Stimulated activated CD4-positive, alpha-beta T cell treated with anti-CD3 and anti-CD28 coated beads, TNF-alpha, amount 100 ng/mL, for 24 hours (primary cell): ENCODE measurements around the gene CRHR2.

Experiments
- DNase-seq, 3 experiments: peaks; one replicate each; pipeline ENCODE4 v3.0.0-alpha.2; 2020; ENCODE audit warnings: low read depth in 3 of 3

The CRHR2 gene

DNA sequence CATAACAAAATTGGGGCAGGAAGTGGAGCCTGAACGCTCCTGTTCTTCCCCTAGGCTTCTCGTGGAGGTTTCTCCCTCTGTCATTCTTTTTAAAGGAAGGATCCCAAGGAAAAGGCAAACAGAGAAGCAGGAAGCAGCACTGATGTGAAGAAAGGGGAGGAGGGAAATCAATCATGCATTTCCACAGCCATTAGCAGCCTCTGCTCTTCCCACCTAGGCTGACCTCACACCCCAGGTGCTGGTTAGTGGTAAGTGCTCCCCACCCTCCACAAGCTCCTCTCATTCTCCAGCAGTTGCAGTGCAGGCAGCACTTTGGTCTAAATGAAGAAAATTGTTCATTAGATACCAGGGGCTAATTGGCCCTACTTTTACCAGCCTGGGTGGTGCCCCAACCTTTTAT is 2.6 kb downstream of the CRHR2 start:
- no peak for DNase-seq

DNA sequence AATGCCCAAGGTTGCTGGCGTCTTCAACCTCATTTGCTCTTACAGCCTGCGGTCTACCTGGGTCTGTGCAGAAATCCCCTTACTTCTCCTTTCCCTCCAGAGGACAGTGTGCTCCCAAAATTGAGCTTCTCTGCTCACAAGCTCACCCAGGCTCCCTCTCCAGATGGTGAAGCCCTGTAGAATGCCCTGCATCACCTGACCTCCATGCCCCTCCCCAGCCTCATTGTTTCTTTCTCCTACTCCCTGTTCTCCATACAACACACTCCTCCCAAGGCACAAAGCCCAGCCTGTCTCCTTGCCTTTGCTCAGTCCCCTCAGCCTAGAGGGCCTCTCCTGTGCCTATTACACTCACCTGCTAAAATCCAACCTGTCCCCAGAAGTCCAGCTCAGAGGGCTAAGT is 3.5 kb downstream of the CRHR2 start:
- no peak for DNase-seq

DNA sequence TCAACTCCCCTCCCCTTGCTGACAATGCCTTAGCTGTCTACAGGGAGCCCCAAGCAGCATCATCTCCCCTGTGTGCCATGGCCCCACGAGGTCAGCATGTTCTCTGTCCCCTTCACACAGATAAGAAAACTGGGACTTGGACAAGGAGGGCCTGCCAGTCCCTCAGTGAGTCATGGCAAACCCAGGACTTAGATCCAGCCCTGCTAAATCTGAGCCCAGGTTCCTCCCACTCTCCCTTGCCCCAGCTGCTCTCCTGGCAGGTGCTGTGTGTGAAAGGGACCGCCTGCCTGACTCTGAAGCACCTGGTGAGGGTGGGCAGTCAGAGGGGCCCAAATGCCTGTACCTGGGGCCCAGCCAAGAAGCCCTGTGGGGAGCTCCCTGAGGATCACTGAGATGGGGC is 7.4 kb downstream of the CRHR2 start:
- no peak for DNase-seq

DNA sequence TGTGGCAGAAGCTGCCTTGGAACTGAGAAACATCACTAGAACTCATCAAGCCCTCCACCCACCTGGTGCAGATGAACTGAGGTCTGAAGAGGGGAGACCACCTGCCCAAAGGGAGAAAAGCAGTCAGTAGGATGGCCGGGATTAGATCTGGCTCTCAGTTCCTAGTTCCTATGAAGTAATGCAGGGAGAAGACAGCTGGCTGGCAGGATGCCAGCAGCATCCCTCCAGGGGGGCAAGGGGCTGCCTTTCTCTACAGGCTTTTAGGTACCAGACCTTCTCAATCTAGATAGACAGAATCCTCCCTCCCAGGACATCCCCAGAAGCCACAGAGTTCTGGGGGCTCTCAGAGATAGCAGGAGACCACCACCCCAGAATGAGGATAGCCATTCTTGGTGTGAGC is 7.8 kb downstream of the CRHR2 start:
- DNase-seq, result no peak

DNA sequence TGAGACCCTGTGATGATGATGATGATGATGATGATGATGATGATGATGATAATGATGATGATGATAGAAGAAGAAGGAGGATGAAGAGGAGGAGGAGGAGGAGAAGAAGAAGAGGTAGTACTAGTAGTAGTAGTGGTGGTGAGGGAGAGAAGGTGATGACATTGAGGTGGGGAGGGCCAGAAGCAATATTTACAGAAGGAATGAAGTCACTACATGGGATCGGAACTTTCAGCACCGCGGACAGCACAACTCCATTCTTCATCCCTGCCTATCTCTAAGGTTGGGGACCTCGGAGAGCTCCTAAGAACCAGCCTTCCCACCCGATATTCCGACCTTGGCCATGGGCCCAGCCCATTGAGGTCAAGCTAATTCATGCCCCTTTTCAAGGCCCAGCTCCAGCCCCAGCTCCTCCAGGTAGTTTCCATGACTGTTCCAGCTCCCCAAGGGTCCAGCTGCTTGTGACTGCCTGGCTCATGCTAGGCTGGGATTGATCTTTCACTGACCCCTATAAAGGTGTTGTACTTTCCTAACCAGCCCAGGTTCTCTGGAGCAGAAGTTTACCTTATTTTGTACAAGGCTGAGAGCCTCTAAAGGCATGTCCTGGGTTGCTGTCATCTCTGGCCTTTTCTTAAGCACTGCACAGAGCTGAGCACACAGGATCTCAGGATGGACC is 10.3 kb downstream of the CRHR2 start:
- peak in 1 of 3 experiments; percentile 11 for DNase-seq

DNA sequence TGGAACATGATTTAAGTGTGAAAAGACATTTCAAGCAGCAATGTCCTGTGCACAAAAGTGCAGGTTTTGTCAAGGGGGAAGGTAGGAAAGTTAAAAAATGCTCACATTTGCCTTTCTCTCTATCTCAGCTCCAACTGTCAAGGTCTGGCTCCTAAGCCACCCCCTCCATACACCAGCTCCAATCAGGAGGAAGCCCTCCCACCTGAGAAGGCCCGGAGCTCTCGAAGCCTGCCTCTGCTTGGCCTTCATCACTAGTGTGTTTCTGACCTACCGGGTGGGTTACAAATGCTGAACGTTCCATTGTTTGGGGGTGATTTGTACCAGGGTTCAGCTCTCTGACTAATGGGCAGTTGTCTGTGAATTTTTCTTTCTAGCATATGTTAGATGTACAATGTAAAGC is 14.2 kb downstream of the CRHR2 start:
- DNase-seq, result no peak

DNA sequence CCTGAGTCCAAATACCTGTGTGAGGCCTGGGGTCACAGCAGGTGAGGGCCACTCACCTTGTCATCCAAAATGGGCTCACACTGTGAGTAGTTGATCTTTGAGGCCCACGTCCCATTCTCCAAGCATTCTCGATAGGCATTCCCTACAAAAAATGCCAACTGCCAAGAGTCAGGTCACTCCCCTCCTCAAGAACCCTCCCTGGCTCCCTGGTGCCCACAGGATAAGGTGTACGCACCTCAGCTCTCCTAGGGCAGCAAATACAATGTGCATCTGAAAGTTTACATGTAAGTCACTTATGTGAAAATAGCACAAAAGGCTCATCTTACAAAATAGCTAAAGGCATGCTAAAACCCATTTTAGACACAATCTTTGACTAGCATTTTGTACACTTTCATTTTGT is 15.1 kb downstream of the CRHR2 start:
- DNase-seq, result no peak

DNA sequence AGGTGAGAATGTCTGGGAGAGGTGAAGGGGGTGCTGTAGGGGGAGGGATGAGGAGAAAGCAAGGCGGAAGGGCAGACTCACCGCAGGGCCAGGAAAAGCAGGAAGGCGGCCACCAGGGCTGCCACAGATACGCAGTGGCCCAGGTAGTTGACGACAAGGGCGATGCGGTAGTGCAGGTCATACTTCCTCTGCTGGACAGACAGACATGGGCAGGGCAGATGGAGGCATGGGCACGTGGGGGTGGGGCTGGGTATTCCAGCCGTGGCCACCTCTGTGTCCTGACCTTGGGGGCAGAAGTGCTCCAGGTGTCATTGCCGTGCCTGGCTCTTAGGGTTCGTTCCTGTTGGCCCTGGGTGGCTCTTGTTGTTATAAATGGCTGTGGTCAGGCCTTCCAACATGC is 16.8 kb downstream of the CRHR2 start:
- no peak for DNase-seq

DNA sequence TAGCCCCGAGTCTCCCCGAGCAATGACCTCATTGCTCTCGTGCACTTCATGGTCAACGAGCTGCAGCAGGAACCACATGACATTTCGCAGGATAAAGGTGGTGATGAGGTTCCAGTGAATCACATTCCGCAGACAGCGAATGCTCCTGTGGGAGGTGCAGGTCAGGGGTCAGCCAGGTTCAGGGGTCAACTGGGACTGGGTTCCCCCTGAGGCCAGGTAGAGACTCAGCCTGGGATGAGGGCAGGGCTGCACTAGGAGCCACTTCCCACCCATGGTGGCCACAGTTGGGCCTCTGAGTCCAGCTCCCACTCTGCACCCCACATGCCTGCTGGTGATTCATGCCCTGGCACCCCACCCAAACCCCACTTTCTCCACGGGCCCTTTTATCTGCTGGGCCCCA is 17.2 kb downstream of the CRHR2 start:
- no peak for DNase-seq

DNA sequence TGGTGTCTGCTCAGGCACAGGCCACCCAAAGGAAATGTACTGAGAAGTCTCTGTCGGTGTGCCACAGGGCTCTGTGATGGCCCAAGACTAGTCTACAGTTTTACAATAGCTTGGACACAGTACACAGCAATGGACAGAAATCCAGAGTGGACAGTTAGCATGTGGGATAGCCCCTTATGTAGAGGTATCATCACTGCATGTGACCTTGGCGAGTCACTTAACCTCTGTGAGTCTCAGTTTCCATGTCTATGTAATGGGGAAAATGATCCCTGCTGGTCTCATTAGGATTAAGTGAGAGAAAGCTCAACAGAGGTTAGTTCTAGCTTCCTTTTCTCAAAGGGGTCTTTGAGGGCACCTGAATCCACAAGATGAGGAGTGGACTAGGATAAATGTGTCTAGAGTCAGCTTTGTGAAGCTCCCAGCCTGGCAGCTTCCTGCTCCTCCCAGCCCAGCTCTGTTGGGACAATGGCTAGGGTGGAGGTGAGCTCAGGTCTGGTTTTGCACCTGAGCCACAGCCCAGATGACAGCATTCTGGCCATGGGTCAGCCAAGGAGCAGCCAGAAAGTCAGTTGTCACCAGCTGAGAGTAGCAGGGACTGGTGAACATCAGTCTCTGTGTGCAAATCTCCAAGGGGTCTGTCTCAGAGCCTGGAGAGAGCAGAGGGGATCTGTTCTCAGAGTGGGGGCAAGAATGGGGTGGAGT is 17.9 kb downstream of the CRHR2 start:
- DNase-seq, result no peak

DNA sequence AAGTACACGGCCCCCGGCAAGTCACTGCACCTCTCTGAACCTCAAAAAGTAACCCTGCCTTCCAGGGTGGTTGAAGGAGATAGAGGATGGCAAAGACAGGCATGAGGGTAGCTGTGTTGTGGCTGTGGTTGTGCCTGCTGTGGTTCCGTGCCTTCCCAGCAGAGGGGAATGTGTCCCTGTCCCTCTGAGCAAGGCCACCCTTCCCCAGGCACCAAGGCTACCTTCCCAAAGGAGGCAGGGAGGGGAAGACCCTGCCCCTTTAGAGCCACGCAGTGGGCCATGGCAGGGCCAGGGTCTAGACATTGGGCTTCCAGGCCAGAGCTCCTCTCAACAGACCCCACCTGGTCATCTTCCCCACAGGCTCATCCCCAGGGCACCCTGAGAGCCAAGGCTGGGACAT is 18.8 kb downstream of the CRHR2 start:
- no peak for DNase-seq

DNA sequence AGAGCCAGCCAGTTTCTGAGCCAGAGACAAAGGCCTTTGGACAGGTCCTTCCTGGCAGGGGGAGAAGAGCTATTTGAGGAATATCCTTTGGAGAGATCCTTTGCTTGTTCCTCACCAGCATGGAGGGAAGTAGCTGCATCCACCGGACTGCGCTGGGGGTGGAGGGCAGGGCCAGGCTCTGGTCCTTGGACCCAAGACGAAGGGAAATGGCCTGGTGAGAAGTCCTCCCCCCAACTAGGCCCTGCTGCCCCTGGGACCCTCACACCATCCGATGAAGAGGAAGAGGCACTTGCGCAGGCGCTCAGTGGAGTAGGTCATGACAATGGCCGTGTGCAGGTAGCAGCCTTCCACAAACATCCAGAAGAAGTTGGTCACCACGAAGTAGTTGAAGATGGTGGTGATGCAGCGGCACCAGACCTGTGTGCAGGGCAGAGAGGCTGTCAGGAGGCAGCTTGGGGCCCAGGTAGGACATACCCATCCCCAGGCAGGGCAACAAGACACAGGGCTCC is 19.8 kb downstream of the CRHR2 start:
- no peak for DNase-seq

DNA sequence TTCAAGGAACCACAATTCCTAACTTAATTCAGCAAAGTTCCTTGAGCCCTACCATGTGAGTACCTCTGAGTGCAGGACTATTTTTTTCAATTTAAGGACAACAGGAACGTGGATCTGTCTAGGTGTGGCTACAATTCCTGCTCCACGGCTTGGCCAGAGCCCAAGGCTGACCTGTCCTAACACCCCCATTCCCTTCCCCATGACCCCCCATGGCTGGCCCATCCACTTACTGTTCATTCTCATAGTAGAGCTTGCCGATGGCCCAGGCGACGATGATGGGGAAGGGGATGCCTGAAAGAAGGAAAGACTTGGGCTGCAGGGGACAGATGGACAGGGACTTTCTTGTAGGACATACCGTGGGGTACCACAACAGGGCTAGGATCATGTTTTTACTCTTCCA is 20.3 kb downstream of the CRHR2 start:
- DNase-seq, result no peak

DNA sequence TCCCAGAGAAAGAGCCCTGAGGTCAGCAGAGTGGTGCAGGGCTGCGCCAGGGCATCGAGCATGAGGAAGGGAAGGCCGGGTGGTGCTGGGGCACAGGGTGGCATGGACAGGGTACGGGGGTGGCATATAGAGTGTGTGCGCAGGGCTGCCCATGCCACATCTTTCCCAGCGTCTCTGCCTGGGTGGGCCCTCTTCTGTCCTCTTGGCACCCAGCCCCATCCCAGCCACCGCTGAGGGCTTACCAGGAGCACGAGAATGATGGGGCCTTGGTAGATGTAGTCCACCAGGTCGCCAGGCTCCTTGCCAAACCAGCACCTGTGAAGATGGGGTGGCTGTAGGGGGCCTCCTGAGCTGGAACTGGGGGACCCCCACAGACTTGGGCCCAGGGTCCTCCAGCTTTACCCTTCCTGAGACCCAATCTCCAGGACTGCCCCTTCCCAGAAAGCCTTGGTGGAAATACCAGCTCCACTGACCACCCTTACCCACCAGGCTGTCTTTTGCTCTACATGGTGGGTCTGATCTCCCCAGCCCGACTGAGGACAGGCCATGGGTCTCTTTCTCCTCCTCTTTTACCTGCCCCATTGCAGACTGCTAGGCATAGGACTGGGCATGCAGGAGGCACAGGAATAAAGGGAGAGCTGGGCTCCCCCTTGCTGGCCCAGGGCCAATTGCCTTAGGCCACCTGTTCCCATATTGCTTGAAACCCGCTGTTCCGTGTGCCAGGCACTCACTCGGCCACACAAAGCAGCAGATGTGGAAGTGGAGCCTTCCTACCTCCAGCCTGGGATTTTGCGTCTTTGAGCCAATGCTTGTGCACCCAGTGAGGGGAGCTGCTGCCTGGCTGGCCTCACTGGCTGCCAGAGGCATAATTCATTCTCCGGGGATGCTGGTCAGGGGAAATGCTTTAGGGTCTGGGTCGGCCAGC is 21.7 kb downstream of the CRHR2 start:
- no peak for DNase-seq

DNA sequence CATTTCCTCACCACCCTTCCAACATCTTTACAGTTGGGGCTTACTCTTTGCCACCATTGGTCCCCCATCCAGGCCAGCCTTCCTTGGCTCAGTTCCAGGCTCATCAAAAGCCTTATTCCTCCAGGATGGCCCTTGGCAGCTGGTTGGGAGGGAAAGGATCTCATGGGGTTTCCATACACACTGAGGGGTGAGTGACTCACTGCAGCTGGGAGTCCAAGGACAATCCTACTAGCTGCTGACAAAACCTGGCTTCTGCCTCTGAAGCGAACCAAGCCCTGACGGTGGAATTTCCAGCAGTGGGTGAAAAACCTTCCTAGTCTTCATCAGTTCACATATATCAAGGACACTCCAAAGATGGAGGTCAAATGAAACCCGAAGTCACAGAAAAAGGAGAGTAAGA is 22.9 kb downstream of the CRHR2 start:
- DNase-seq, result no peak

DNA sequence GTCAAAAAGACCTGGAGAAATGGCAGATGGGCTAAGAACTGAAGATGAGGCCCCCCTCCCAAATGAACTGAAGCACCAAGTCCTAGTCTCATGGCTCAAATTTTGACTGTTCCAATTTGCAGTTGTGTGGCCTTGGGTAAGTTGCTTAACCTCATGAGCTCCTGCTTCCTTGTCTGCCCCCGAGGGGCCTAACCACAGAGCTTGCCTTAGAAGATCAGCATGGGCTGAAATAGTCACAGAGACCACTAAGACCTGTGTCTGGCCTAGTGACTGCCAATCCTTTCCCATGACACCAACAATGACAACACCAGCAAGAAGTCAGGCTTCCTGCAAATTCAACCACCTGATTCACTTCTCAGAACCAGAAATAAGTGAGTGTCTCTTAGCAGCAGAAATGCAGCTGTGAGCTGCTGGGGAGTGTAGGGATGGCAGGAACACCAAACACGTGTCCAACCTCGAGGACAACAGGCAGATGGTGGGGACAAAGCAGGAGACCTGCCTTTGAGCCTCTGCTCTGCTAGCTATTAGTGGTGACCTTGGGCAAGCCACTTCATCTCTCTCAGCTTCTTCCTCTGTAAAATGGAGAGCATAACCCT is 23.7 kb downstream of the CRHR2 start:
- DNase-seq, result no peak

DNA sequence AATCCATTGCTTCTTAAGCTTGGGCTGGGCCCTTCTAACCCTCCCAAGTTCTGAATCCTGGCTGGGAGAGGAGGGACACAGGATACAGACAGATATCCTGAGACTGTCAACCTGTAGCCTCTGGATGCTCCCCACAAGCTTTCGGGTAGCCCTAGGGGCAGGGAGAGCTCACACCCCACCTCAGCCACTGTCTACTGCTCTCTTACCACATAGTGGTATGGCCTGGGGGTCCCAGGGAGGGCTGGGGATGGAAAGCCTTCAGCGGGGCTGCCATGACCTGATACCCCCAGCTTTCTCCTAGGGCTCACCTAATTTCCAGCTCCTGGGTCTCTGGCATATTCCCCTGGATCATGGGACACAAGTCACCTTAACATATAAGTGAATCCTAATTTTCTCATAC is 25.1 kb downstream of the CRHR2 start:
- no peak for DNase-seq

DNA sequence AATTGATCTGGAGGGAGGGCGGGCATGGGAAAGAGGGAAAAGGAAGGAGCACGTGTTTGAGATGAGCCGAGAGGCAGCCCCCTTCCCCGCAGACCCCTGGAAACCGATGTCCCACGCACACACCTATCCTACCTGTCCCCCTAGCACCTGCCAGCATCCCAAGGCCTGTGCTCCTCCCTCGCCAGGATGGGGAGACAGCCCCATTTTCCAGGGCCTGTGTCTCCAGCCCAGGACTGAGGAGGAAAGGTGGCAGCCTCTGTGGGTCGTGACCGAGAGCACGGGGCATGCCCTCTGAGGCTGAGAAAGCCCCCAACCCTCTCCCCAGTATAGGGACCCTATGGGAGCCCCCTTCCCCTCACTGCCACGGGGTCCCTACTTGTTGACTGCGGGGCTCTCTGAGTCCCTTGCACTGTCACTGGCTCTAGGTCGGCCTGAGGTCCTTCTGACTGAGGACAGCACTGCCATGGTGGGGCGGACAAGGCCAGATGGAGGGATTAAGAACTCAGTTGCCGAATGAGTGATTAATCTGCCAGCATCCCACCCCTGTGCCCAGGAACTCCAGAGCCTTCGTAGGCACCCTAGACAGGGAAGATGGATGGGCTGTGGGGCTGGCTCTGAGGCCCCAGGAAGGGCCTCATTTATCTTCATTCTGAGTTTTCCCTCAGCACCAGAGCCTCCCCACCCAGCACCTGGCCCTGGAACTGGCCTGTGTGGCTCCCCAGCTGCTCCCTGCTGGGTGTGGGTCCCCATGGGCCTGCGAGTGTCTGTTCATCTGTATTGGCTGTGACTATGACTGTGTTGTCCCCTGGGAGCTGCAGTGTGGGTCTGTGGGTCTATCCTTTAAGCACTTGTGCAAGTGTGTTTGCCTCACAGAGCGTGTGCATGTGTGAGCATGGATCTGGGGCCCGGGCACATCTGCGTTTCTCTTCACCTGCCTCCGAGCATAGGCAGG is 26.0 kb downstream of the CRHR2 start:
- DNase-seq, result no peak

DNA sequence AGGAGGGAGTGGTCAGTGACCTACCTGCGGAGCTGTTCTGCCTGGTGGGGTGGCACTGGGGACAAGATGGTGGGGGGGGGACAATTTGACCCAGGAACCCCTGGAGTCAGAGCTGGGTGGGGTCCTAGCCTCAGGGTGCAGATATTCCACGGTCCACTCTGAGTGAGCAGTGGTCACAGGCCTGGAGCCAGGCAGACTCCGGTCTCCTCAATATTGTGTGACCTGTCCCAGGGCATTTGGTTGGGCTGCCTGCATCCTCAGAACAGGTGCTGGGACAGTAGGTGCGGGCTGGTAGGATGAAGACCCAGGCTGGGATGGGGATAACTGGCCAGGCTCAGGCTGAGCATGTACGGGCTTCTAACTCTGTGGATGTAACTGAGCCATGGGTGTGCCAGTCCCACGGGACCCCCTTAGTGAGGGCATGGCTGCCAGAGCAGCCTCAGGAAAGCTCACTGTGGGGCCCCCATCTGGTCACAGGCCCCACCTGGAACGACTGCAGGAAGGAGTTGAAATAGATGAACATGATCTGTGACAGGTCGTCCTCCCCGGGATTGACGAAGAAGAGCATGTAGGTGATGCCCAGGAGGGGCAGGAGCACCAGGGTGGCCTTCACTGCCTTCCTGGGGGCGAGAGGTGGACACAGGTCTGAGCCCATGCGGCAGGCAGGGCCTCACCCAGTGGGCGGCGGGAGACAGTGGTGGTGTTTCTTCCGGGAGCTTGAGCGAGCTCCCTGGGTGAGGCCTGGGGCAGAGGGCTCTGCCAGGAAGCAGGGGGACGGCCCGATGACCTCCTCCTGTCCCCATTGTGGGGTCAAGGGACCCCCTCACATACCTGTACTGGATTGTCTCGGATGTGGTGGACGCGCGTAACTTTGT is 26.9 kb downstream of the CRHR2 start:
- DNase-seq, result no peak
